Posterior cingulate gyrus (tissue), 11 donors: ENCODE results near the gene PDCD1LG2.
A peak's percentile ranks its signal among the peaks of the same experiment; 100 is the strongest.
"Not testable (repeated sequence)": the region's sequence is repeated elsewhere in the genome, so short reads cannot be mapped to it uniquely, and the experiment has no call there.

ENCODE experiments used
- DNase-seq, 10 donors: peaks; one replicate each; pipeline versions ENCODE4 v3.0.0 to v3.0.0-alpha.2; 2020 to 2021; ENCODE audit warnings: mixed read lengths in 3 of 10
- intact Hi-C: fragments of 100-400 bp; cut with DNase I; formaldehyde crosslinking; loops from one replicate; pipeline ENCODE4 v1.15.1; 2023

PDCD1LG2 gene

DNA sequence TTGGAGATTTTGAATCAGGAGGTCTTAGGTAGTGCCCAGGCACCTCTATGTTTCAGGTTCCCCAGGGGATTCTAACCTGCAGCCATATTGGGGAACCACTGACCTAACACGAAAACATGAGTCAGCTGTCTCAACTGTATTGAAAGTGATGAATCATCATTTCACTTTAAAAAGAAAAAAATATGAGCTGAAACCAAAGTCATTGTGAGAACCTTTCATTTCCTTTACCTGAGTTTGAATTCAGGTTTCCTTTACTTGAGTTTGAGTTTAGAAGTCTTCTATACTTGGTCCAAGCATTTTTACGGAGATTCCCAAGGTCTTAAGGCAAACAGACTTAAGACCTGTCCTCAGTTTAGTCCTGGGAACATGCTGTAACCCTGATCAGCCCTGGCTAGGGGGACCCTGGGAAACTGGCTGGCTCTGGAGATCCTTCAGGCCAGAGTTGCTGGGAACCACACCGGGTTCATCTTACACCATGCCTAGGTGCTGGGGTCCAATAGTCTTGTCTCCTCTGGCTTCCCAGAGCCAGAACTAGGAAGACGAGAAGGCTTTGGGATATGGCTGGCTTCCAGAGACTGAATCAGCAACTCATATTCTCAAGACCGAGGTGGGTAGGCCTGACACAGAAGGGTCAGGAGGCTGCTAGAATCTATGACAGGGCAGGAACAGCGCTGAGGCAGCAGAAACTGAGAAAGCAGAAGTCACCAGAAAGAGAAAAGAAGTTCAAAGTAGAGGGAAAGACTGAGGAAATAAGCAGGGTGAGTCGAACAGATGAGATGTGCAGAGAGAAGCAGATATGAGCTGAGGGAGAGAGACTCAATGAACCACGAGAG lies 16.4 kb upstream of the PDCD1LG2 start:
- intact Hi-C loops = no loop called here
- peak in 2 of 10 donors; percentile 25 to 72 for DNase-seq

GRCh38 chr9:5494765-5495164 lies 15.6 kb upstream of the PDCD1LG2 start:
- intact Hi-C loops, DNase-seq: not testable (repeated sequence)

GRCh38 chr9:5499157-5499556 lies 11.2 kb upstream of the PDCD1LG2 start:
- intact Hi-C loops = no loop called here
- no peak for DNase-seq

DNA sequence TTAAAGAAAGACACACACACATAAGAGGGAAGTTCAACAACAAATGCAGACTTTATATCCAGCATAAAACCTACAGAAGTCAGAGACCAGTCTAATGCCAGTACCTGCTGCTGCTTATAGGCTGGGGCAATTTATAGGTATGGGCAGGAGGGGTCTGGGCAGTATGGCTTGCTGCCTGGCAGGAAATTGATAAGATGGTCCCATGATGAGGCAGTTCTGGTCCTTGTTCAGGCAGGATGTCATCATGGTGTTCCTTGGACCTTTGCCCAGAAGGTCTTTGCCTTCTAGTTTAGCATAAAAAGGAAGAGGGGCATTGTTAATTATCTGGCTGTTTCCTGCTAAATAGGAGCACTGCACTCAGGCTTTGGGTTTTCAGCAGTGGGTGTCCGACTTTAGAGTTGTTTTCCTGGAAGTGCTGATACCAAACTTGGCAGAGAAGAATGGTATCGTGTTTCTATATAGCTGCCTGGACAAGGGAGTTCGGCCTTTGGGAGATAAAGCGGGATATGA lies 10.4 kb upstream of the PDCD1LG2 start:
- intact Hi-C loops = no loop called here

GRCh38 chr9:5500441-5501235 lies 9.7 kb upstream of the PDCD1LG2 start:
- intact Hi-C loops = no loop called here
- DNase-seq = no peak

More for the DNA sequence above, 10.4 kb upstream of the PDCD1LG2 start:
- DNase-seq = no peak

- intact Hi-C loops = no loop called here
- peak in 1 of 10 donors; percentile 51 for DNase-seq
These were observed 7.8 kb upstream of the PDCD1LG2 start for GRCh38 chr9:5502553-5502952.

DNA sequence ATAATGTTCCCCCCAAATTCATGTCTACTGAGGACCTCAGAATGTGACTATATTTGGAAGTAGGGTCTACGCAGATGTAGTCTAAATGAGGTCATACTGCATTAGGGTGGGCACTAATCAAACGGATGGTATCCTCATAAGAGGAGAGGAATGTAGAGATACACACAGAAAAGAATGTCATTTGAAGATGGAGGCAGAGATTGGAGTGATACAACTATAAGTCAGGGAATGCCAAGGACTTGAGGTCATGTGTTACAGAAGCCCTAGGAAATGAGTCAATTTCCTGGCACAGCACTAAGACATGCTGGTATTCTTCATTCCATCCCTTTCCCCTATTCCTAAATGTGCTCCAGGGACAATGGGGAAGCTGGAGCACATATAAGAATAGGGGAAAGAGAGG lies 758 bp upstream of the PDCD1LG2 start:
- DNase-seq = no peak
- intact Hi-C loops = no loop called here

DNA sequence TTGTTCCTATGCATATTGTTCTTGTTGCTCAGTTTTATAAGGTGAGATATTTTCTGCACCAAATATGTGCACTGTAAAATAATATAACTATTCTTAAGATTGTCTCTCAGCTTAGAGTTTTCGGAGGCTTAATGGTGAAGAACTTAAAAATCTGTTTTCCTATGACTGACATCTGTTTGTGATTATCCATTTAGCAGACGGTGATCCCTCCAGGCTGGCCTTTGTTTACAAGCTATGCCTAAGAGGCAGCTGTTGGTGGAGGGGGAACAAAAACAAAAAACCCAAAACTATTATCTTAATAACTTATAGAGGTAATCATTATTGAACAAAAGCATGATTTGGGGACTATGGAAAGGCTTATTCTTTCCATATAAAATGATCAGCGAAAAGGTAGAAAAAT lies 658 bp downstream of the PDCD1LG2 start:
- DNase-seq = no peak
- intact Hi-C loops = no loop called here

DNA sequence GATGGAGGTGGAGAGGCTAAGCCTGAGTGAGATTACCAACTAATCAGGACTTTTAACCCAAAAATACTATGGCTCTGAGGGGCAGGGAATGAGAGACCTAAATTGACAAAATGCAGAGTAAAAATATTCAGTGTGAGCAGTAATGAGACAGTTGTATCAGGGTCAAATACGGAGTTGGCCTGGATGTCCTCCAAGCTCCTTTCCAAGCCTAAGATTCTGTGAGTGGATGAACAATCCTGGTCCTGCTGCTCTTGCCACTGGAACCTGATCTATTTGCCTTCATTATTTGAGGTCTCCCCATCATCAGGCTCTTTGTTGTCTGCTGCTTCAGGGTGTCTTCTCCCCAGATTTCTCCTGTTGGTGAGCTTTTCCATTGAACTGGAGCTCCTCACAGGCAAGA lies 1.1 kb downstream of the PDCD1LG2 start:
- DNase-seq = no peak
- intact Hi-C loops = no loop called here

DNA sequence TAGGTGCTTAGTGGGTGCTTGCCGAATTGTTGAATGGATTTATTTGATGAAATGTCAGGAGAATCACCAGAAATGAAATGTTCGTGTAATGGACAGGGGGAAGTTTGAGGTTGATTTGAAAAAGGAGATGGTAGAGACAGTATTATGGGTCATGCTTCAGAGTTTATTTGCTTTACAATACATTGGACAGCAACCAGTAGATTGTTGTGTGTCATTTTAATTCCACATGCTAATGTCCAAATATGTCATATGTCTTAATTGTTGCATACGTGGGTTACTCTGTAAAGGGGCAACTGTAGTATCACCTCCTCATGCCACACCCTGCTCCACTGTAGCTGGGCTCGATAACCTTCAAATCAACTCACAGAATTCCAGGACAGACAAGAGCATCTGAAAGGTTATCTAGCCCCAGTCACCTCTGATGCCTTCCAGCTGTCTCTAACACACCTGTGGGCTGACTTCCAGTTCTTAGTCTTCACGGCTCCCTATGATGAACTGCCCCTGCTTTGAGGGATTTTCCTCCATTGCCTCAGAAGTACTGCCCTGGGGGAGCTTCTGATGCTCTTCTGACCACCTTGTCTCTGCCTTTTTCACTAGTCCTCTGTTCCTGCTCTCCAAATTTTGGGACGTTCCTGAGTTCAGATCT lies 1.7 kb downstream of the PDCD1LG2 start:
- no peak for DNase-seq
- intact Hi-C loops = no loop called here

DNA sequence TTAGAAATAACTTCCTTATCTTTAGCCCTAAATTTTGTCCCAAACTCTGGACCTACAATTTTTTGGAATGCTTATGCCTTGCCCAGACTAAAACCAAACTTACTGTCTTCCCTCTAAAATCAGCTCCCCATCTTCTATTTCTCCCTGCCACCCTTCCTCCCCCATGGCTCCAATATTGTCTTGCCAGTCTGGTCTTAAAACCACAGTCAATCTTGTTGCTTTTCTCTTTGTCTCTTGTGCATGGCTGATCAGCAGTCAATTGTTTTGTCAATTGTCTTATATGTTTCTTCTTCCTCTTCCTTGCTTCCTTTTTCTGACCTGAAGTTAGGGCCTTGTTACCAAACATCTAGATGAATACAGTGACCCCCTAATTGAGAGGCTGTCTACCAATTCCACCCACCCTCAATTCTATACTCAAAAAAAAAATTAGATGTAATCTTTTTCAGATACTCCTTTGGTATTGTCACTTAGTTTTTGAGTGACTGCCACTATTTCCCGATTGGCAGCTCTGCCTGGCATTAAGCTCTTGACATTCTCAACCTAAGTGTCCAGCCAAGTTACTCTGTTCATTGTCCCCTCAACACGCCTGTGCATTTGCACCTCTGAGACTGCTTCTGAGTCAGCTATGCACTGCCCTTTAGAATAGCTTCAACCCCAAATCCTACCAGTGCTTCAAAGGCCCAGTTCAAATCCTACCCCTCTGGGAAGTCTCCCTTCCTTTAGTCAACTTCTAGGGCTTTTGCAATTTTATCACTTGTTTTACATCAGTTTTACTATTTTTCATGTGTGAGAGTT lies 2.5 kb downstream of the PDCD1LG2 start:
- intact Hi-C loops = no loop called here
- no peak for DNase-seq

GRCh38 chr9:5513966-5514616 lies 3.8 kb downstream of the PDCD1LG2 start:
- intact Hi-C loops = no loop called here
- no peak for DNase-seq

DNA sequence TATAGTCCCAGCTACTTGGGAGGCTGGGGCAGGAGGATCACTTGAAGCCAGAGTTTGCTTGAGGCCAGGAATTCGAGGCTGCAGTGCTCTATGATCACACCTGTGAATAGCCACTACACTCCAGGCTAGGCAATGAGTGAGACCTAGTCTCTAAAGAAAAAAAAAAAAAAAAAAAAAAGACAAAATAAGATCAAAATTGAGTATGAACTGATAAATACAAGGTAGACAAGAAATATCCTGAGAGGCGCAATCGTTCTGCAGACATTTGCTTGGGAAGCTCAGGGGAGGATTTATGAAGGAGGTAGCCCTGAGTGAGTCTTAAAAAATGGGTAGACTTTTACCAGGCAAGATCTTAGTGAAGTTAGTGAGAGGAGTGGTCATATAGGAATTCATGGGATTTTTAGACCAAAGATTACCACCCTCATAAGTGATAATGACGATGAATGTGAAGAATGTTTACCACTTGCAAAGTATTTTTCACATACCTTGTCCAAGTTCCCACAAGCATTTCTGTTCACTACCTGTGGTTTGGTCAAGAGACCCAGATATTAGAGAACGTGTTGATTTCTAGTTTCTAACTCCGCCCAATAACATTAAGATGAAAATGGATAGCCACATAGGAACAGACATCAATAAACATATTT lies 4.4 kb downstream of the PDCD1LG2 start:
- intact Hi-C loops = no loop called here

DNA sequence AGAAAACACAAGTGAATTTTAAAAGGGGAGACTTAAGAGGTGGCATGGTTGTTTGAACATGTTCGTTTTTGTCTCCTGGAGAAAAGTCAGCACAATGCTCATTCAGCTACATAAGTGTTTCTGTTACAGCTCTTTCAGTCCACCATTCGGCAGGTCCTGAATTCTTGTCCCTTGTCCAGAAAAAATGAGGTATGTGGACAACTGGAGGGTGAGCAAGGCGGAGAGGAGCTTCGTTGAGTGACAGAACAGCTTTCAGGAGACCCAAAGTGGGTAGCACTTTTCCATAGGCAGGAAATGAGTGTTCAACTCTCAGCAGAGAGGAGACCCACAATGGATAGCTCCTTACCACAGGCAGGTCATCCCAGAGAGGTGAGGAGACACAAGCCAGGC lies 4.9 kb downstream of the PDCD1LG2 start:
- no peak for DNase-seq
- intact Hi-C loops = no loop called here

More for the DNA sequence above, 4.4 kb downstream of the PDCD1LG2 start:
- no peak for DNase-seq

DNA sequence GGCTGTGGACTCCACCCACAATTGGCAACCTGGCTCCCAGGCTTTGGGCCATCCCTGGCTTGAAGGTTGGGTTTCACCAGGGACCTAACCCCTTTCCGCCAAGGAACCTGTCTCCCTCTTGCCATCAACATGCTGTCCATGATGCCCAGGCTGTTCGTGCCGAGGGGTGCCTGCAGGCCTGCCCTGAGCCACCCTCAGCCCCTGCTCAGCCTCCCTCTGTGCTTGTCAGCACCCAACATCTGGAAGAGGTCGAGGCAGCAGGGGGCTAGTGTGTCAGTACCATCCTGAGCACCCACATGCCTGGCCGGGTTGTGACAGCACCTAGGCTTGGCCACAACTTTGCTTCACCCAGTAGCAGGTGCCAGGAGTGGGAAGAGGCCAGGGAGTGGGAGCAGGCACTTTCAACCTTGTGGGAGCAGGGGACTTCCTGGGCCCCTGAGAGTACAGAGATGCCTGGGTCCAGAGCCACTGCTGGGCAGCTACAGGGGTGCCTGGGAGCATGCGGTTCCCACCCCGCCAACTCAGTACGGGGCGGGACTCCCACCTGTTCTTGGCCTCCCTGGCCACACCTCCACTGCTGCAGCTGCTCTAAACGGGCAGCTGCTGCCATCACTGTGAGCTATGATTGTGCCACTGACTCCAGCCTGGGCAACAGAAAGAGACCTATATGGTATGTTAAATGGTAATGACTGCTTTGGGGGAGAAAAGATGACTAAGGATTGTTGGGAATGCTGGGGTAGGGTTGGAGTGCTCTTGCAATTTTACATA lies 6.3 kb downstream of the PDCD1LG2 start:
- intact Hi-C loops = no loop called here

GRCh38 chr9:5518171-5518936 lies 8.0 kb downstream of the PDCD1LG2 start:
- DNase-seq = peak in 1 of 10 donors; percentile 60

More for the DNA sequence above, 6.3 kb downstream of the PDCD1LG2 start:
- peak in 1 of 10 donors; percentile 67 for DNase-seq

DNA sequence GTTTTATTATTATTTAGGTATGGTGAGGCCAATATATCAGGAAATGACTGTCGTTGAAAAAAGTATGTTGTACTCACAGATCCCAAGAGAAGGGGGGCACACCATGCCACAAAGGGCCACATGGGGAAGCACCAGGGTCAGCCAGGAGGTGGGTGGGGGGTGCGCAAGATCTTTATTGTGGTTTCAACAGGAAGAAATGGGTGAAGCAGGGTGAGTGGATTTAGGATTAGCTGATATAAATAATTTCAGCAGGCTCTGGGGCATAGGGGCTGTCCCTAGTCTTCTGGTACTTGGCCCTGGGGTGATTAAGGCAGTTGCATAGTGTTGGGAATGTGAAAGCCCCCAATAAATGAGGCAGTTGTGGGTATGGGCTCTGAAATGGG lies 8.6 kb downstream of the PDCD1LG2 start:
- intact Hi-C loops = no loop called here
- no peak for DNase-seq

More at GRCh38 chr9:5518171-5518936, 8.0 kb downstream of the PDCD1LG2 start:
- intact Hi-C loops = no loop called here

DNA sequence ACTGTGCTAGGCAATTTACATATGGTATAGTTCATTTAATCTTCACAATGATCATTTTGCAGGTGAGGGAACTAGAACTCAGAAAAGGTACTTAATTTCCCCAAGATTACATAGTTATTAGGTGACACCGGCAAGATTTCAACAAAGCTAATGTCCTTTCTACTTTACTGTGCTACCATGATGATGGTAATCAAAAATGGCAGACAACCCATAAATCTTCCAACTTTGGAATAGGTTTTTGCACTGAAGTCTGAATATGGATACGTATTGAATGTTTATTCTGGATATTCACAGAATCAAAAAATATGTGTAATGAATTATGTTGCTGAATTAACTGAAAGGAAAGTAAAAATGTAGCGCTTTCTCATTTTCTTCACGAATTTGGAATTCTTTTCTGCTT lies 13.8 kb downstream of the PDCD1LG2 start:
- intact Hi-C loops = no loop called here
- DNase-seq = no peak
